NCI-H446 (cell line): ENCODE measurements around the gene SPARC.

ENCODE experiments used
- DNase-seq, 2 experiments: peaks; one replicate each; lab custom pipeline; 2025; lab: John Stamatoyannopoulos, UW

The SPARC gene

GRCh38 chr5:151679421-151680155, 7.1 kb downstream of the SPARC start:
- no peak for DNase-seq

- DNase-seq, result no peak
Measured at GRCh38 chr5:151678713-151679112, 8.0 kb downstream of the SPARC start.

- no peak for DNase-seq
Measured at GRCh38 chr5:151677776-151678545, 8.8 kb downstream of the SPARC start.

- DNase-seq, result no peak
Measured at GRCh38 chr5:151676719-151677118, 10.0 kb downstream of the SPARC start.

DNA sequence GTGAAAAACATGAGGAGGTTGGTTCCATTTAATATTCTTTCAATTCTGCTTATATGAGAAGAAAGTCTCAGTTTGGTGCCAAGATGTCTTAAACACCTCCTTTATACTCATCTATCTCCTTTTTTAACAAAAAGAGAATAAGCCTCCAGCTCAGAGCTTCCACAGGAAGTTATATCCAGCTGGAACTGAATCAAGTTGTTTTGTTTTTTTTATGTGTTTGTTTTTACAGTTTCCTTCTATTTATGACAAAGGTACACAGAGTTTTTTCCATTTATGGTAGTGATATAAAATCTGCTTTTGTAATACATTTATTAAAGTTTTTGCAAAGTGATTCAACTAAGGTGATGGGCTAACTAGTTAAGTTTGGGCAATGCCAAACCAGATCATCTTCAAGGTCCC, 10.4 kb downstream of the SPARC start:
- no peak for DNase-seq

DNA sequence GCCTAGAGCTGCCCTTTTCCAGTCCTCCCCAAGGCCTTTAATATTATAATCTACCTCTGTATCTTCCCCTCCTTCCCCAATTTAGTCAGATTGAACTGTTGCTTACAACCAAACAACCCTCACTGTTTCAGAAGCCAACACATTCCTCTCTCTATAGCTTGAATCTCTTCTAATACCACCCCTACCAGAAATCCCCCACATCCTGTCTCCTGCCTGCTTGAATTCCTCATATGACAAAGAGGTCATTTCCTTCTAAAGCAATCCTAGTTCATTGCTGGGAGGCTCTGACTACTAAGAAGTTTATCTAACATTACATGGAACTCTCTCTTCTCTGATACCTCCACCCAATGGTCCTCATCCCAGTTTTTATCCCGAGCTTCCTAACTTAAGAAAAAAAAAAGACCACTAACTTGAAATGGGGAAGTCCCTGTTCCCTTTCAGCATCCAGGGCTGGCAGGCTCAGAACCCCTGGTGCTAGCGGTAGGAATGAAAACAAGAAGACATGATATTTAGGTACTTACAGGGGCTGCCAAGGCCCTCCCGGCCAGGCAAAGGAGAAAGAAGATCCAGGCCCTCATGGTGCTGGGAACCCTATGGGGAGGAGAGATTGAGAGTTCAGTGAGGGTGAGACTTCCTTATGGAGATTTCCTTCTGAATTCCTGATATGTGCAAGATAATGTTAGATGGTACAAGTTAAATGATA, 11.0 kb downstream of the SPARC start:
- no peak for DNase-seq

GRCh38 chr5:151674626-151675610, 11.8 kb downstream of the SPARC start:
- no peak for DNase-seq

DNA sequence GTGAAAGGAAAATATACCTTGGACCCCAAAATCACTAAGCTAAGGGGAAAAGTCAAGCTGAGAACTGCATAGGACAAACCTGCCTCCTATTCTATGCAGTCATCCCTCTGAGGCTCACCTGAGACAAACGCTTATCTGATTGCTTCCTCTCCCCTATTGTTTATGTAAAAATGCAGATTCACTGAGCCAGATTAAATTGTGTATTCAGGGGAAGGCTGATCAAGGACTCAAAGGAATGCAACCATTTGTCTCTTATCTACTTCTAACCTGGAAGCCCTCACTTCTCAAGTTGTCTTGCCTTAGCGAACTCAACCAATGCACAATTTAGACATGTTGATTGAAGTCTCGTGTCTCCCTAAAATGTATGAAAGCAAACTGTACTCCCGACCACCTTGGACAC, 13.3 kb downstream of the SPARC start:
- DNase-seq, result no peak

GRCh38 chr5:151672516-151672915, 14.2 kb downstream of the SPARC start:
- DNase-seq, result no peak

- DNase-seq, result no peak
Measured at GRCh38 chr5:151671950-151672349, 14.8 kb downstream of the SPARC start.

- peak in 1 of 2 experiments; percentile 45 for DNase-seq
Measured at GRCh38 chr5:151670953-151671636, 15.6 kb downstream of the SPARC start.

GRCh38 chr5:151670083-151670686, 16.5 kb downstream of the SPARC start:
- DNase-seq, result no peak

GRCh38 chr5:151667083-151667482, 19.6 kb downstream of the SPARC start:
- DNase-seq, result no peak

GRCh38 chr5:151665613-151666012, 21.1 kb downstream of the SPARC start:
- peak in 1 of 2 experiments; percentile 11 for DNase-seq

DNA sequence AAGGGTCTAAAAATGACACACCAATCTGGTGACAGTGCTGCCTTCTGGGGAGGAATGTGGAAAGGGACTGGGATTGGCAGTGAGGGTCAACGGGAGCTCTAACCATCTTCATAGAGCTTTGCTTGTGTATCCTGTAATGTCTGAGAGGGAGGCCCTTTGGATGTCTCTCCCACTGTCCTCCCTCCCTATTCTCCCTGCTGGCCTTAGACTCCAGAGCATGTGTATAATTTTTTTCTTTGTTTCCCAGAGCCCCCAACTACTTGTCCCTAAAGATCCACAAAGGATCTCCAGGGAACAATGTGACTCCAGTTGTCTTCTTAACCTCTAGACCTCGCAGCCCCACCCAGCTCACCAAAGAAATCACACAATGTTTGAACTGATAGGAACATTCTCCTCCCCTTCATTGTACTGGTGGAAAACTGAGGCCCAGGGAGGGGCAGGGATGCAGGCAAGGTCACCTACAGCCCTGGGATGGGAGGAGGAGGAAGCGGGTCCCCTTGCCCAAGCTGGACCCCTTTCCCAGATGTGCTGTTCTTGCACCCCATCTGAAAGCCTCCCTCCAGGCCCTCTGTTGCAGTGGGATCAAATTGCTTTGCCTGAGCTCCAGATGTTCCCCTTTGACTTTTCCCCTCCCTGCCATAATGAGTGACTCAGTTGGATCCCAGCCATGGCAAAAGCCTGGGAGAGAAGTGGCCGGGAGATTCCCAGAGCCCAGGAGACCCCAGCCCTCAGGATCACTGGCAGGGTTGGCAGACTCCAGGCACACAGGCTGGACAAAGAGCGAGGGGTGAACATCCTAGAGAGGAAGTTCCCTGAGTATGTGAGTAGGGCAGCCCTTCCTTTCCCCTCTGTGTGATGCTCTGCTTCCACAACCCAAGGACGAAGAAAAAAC, 21.8 kb downstream of the SPARC start:
- DNase-seq, result no peak

GRCh38 chr5:151663617-151664293, 23.0 kb downstream of the SPARC start:
- DNase-seq, result no peak

DNA sequence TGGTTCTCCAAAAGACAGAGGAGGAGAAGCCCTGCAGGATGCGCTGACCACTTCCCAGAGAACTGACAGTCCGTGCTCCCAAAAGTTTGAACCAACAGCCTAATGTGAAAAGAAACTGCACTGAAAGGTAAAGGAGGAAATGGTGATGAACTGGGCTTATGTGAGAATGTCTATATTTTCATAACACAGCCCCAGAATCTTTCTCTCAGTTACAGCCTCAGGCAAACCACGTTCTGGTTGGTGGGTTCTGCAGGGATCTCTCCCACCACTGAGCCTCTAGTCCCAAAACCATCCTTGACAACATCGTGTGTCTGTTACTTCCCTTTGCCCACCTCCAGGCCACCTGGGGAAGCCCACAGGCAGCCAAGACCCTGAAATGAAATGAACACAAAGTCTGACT, 23.9 kb downstream of the SPARC start:
- no peak for DNase-seq

DNA sequence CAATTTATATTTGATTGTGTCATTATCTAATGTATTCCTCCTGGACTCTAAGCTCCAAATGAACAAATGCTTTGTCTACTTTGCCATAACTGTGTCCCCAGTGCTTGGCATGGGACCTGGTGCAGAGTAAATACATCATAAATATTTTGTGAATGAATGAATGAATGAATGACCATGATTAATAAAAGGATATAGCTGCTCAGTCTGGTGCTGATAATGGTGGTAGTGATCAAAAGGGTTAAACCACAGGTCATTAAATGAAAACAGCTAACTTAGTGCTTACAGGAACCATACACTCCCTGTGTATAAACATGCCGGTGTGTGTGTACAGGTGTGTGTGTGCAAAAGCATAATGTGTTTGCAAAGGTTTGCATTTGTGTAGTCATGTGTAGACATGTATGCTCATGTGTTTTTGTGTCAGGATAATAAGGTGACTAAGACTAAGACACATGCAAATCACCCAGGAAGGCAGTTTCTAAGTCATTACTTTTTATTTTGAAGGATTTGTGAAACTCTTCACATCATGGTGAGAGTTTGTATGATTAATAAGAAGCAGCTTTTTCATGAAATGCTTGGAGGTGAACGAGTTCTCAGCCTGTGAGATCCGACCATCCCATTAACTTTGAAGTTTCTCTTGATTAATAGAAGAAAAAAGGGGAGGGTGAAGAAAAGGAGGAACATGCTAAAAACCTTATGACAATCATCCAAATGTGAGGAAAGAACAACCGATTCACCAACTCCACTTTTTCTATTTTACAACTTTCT, 24.6 kb downstream of the SPARC start:
- no peak for DNase-seq
